Kidney epithelial cell (primary cell): Measurements from ENCODE around the gene CDK5RAP3. TPM values are rescaled to one million over a fixed set of nuclear protein-coding genes. Genes with fewer than 3 reads are reported as not detected.

Source experiments
- DNase-seq: peaks from one replicate; pipeline ENCODE4 v3.0.0-alpha.2; 2010; ENCODE audit warnings: low read depth
- H3K27me3 ChIP-seq: 2 replicates; pipeline ENCODE4 v1.6.0; 2011; ENCODE audit warnings: low read length; ENCODE audit not compliant: control insufficient read depth, insufficient read depth
- H3K36me3 ChIP-seq: 2 replicates; pipeline ENCODE4 v1.5.1; 2011; ENCODE audit warnings: low read length; ENCODE audit not compliant: control insufficient read depth, insufficient read depth
- H3K4me3 ChIP-seq: 2 replicates; pipeline ENCODE4 v1.5.1; 2011; ENCODE audit warnings: low read depth, mild to moderate bottlenecking, control low read depth, low read length
- total RNA-seq: library from RNA; depleted of rRNA; stranded (reverse); fragments of >200 nt; gene quantifications from 2 replicates; pipeline ENCODE4 v1.2.3, GENCODE V29; 2015
- TF ChIP-seq, protein P1 (sequence below): IDR thresholded peaks from 2 replicates; pipeline ENCODE4 v1.5.1; 2011; ENCODE audit warnings: mild to moderate bottlenecking, moderate library complexity, low read length, control low read depth, inconsistent platforms; ENCODE audit not compliant: insufficient read depth, poor library complexity, severe bottlenecking

The CDK5RAP3 gene
- total RNA-seq, 1 donor from 2014 or later: 95.1 TPM

DNA sequence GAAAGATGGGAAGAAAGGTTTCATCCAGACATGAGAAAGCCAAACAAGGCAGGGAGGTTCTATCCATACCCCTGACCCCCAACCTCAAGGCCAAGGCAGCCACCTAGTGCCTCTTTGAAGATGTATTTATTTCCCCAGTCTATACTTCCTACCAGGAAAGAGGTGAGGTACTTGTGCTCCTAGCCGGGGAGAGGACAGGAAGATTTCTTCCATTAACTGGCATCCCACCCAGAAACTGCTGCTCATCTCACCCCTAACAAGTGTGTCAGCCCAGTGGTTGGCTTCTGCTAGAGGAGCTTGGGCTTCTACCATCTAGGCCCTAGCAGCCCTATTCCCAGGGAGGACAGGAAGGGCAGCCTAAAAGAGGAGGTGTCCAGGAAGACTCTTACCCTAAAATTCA lies 57.8 kb downstream of the CDK5RAP3 start:
- no peaks in the 10 kb centered on the region for H3K36me3 ChIP-seq
- DNase-seq: no peak
- H3K4me3 ChIP-seq: no peak overlapping the region
- TF ChIP-seq, protein P1, sequence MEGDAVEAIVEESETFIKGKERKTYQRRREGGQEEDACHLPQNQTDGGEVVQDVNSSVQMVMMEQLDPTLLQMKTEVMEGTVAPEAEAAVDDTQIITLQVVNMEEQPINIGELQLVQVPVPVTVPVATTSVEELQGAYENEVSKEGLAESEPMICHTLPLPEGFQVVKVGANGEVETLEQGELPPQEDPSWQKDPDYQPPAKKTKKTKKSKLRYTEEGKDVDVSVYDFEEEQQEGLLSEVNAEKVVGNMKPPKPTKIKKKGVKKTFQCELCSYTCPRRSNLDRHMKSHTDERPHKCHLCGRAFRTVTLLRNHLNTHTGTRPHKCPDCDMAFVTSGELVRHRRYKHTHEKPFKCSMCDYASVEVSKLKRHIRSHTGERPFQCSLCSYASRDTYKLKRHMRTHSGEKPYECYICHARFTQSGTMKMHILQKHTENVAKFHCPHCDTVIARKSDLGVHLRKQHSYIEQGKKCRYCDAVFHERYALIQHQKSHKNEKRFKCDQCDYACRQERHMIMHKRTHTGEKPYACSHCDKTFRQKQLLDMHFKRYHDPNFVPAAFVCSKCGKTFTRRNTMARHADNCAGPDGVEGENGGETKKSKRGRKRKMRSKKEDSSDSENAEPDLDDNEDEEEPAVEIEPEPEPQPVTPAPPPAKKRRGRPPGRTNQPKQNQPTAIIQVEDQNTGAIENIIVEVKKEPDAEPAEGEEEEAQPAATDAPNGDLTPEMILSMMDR: no peak
- no peaks in the 10 kb centered on the region for H3K27me3 ChIP-seq

DNA sequence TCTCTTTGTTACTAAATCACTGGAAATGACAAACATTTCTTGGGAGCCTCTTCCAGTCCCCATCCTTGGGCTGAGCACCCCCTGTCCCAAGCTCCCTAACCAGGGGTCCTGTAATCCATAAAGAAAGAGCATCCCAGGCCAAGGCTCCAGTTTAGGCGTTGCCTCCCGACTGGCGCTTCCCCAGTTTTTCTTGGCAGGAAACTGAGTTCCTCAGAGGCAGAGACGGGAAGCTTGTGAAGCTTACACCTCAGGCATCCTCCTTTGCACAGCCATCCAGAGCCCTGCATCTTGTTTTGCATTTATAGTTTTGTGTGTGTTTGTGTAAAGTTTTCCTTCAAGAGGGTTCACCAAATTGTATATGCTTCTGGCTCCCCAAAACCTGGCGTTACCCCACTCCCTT lies 59.6 kb downstream of the CDK5RAP3 start:
- DNase-seq: no peak
- Histone ChIP-seq H3K36me3 (no peaks in the 10 kb centered on the region), H3K27me3 (no peaks in the 10 kb centered on the region), H3K4me3 (no peak overlapping the region)
- TF ChIP-seq, protein P1: no peak

Other genes with a start within 250 kb of the CDK5RAP3 start
- gene TBX21, start 237.9 kb upstream of the CDK5RAP3 start, total RNA-seq: not detected in 2 replicates
- gene OSBPL7, start 149.3 kb upstream of the CDK5RAP3 start, total RNA-seq: 11.0 and 12.7 TPM in 2 replicates
- 59.7 and 60.1 TPM in 2 replicates for gene MRPL10, start 139.6 kb upstream of the CDK5RAP3 start, total RNA-seq
- gene LRRC46, start 139.4 kb upstream of the CDK5RAP3 start, total RNA-seq: 0.38 and 0.41 TPM in 2 replicates
- gene SCRN2, start 129.8 kb upstream of the CDK5RAP3 start, total RNA-seq: 30.1 and 31.7 TPM in 2 replicates
- 0.62 and 2.5 TPM in 2 replicates for gene SP6, start 120.0 kb upstream of the CDK5RAP3 start, total RNA-seq
- 2.2 and 5.1 TPM in 2 replicates for gene SP2, start 74.9 kb upstream of the CDK5RAP3 start, total RNA-seq
- gene PNPO, start 29.5 kb upstream of the CDK5RAP3 start, total RNA-seq: 39.7 and 43.5 TPM in 2 replicates
- 0.27 and 0.92 TPM in 2 replicates for gene PRR15L, start 13.2 kb upstream of the CDK5RAP3 start, total RNA-seq
- 3.3 and 3.7 TPM in 2 replicates for gene COPZ2, start 66.7 kb downstream of the CDK5RAP3 start, total RNA-seq
- gene NFE2L1, start 77.2 kb downstream of the CDK5RAP3 start, total RNA-seq: 228 TPM in 2 replicates
- 54.8 and 78.6 TPM in 2 replicates for gene CBX1, start 130.4 kb downstream of the CDK5RAP3 start, total RNA-seq
- 18.1 and 24.7 TPM in 2 replicates for gene SNX11, start 136.7 kb downstream of the CDK5RAP3 start, total RNA-seq